ENCODE measurements around the gene LIMS1. TPM values are rescaled to one million over a fixed set of nuclear protein-coding genes. Genes with fewer than 3 reads are reported as not detected.
A peak's percentile ranks its signal among the peaks of the same experiment; 100 is the strongest.
"Not testable (repeated sequence)": the region's sequence is repeated elsewhere in the genome, so short reads cannot be mapped to it uniquely, and the experiment has no call there.

The LIMS1 gene
- total and polyA plus RNA-seq, 2 of the 13 experiments (the other 11 are each of a cell fraction or from before 2014, with no cell fraction given) = 38.3 to 49.6 TPM

DNA sequence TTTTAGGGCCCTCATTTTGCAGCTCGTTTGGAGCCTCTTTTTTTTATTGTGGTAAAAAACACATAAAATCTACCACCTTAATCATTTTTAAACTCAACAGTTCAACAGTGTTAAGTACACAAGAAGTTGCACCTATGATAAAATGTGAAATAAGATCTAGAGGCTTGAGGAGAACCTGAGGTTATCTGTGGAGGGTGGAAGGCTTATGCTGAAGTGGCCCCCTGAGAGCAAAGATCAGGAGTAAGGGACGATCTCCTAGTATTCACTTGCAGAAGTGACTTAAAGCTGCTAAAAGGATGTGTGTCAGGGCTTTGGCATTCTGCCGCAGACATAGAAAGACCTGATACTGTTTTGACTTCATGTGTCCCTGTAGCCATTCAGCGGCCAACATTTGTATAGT lies 61.5 kb downstream of the LIMS1 start:
- FAIRE-seq; H3K27me3 ChIP-seq (ENCODE audit: control insufficient read depth in 1 of 2, insufficient read depth in 2 of 2, low read length in 2 of 2); H3K9me3 ChIP-seq (ENCODE audit: low read length); ATAC-seq; intact Hi-C loops (cut with micrococcal nuclease; ENCODE audit: unreplicated experiment); H3K9ac ChIP-seq (ENCODE audit: insufficient read depth, low read depth, low read length); H3K4me2 ChIP-seq (ENCODE audit: low read depth, low read length); H4K20me1 ChIP-seq (ENCODE audit: insufficient read depth, low read length); H3K36me3 ChIP-seq (replicated peaks in 1 of 2; ENCODE audit: control insufficient read depth in 1 of 2, insufficient read depth in 2 of 2, low read length in 2 of 2); H3K4me3 ChIP-seq (replicated peaks in 1 of 3; ENCODE audit: insufficient read depth in 1 of 3, low read depth in 2 of 3, low read length in 3 of 3); H2AFZ ChIP-seq (ENCODE audit: low read length); DNase-seq (ENCODE audit: low spot score); H3K27ac ChIP-seq (ENCODE audit: extremely low read length, insufficient read depth, low read length); CTCF ChIA-PET (ENCODE audit: low intra/inter-chr PET ratio, low total read pairs); BruUV-seq (replicated peaks); POLR2A ChIA-PET: not testable (repeated sequence)
- WGBS (ENCODE audit: low lambda C conversion rate) = 73% methylated on average over 4 of the region's 4 CpGs
- Histone ChIP-seq H3K4me1 (ENCODE audit: insufficient read depth, low read length) (peaks cover 36% of the 10 kb centered on the region), H3K79me2 (ENCODE audit: insufficient read depth, low read length) (peaks cover 46% of the 10 kb centered on the region)
- in situ Hi-C loops (cut with HindIII; ENCODE audit: extremely low pct_ligation_motif_present, low pct_unique_long_range_greater_than_20kb) = loop anchor here (25.0 kb wide), 1 partner anchor 383 kb away; no protein-coding TSS in a partner anchor

DNA sequence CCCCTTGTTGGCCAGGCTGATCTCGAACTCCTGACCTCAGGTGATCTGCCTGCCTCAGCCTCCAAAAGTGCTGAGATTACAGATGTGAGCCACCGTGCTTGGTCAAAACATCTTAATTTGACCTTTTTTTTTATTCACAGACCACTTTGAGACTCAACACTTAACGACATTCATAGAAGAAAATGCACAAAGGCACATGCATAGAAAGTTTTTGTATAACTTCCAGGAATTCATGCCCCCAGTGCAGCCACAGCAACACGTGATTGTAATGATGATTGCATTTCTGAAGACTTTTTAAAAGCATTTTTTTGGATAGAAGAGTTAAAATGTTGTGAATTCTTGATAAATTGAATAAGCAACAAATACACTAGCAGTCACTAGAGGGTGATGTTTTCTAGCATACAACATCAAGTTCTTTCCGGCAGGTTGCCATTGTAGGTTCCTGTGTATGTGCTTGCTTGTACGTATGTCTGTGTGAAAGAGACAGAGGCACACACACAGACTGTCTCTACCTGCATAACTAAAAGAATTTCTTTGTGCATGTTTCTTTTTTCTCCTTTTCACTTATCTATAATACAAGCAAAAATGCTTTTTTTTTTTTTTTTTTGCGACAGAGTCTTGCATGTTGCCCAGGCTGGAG lies 63.0 kb downstream of the LIMS1 start:
- H4K20me1 ChIP-seq (ENCODE audit: insufficient read depth, low read length); H3K9ac ChIP-seq (ENCODE audit: insufficient read depth, low read depth, low read length); H2AFZ ChIP-seq (ENCODE audit: low read length); H3K27ac ChIP-seq (ENCODE audit: extremely low read length, insufficient read depth, low read length); DNase-seq (ENCODE audit: low spot score); H3K9me3 ChIP-seq (ENCODE audit: low read length); POLR2A ChIA-PET; H3K27me3 ChIP-seq (ENCODE audit: control insufficient read depth in 1 of 2, insufficient read depth in 2 of 2, low read length in 2 of 2); H3K36me3 ChIP-seq (replicated peaks in 1 of 2; ENCODE audit: control insufficient read depth in 1 of 2, insufficient read depth in 2 of 2, low read length in 2 of 2); FAIRE-seq; intact Hi-C loops (cut with micrococcal nuclease; ENCODE audit: unreplicated experiment); CTCF ChIA-PET (ENCODE audit: low intra/inter-chr PET ratio, low total read pairs); BruUV-seq (replicated peaks); H3K4me3 ChIP-seq (replicated peaks in 1 of 3; ENCODE audit: insufficient read depth in 1 of 3, low read depth in 2 of 3, low read length in 3 of 3); H3K4me2 ChIP-seq (ENCODE audit: low read depth, low read length): not testable (repeated sequence)
- 95% methylated on average over 7 of the region's 7 CpGs for WGBS (ENCODE audit: low lambda C conversion rate)
- in situ Hi-C loops (cut with HindIII; ENCODE audit: extremely low pct_ligation_motif_present, low pct_unique_long_range_greater_than_20kb) = loop anchor here (25.0 kb wide), 1 partner anchor 385 kb away; no protein-coding TSS in a partner anchor
- ATAC-seq = peak; percentile 71
- Histone ChIP-seq H3K79me2 (ENCODE audit: insufficient read depth, low read length) (peaks cover 43% of the 10 kb centered on the region), H3K4me1 (ENCODE audit: insufficient read depth, low read length) (peaks cover 29% of the 10 kb centered on the region)

DNA sequence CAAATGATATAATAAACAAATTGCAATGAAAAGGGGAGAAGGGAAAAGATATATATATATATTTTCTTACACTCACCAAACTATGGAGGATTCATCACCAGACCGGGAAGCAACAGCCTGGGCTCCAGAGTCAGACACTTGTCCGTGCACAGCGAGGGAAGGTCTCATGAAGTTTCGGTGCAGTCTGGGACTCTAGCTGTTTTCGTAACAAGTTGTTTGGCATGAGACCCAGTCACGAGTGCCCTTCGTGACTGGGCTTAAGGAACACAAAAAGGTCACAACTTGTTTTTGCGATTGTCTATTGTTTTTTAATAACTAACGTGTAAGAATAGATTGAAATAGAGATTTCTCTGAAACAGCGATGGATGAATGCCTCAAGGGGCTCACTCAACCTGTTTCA lies 66.9 kb downstream of the LIMS1 start:
- intact Hi-C loops (cut with micrococcal nuclease; ENCODE audit: unreplicated experiment); H3K27ac ChIP-seq (ENCODE audit: extremely low read length, insufficient read depth, low read length): not testable (repeated sequence)

More for the DNA sequence above, 66.9 kb downstream of the LIMS1 start:
- H3K9ac ChIP-seq (ENCODE audit: insufficient read depth, low read depth, low read length); DNase-seq (ENCODE audit: low spot score); H3K27me3 ChIP-seq (ENCODE audit: control insufficient read depth in 1 of 2, insufficient read depth in 2 of 2, low read length in 2 of 2); BruUV-seq (replicated peaks); H4K20me1 ChIP-seq (ENCODE audit: insufficient read depth, low read length); H3K9me3 ChIP-seq (ENCODE audit: low read length); H3K4me2 ChIP-seq (ENCODE audit: low read depth, low read length); CTCF ChIA-PET (ENCODE audit: low intra/inter-chr PET ratio, low total read pairs); H2AFZ ChIP-seq (ENCODE audit: low read length); H3K4me3 ChIP-seq (replicated peaks in 1 of 3; ENCODE audit: insufficient read depth in 1 of 3, low read depth in 2 of 3, low read length in 3 of 3); FAIRE-seq; in situ Hi-C loops (cut with HindIII; ENCODE audit: extremely low pct_ligation_motif_present, low pct_unique_long_range_greater_than_20kb); ATAC-seq; H3K36me3 ChIP-seq (replicated peaks in 1 of 2; ENCODE audit: control insufficient read depth in 1 of 2, insufficient read depth in 2 of 2, low read length in 2 of 2); POLR2A ChIA-PET; H3K4me1 ChIP-seq (ENCODE audit: insufficient read depth, low read length): not testable (repeated sequence)
- WGBS (ENCODE audit: low lambda C conversion rate) = 97% methylated on average over 10 of the region's 10 CpGs
- peaks cover 42% of the 10 kb centered on the region for H3K79me2 ChIP-seq (ENCODE audit: insufficient read depth, low read length)
